ENCODE data around the gene CRYBB3. TPM values are rescaled to one million over a fixed set of nuclear protein-coding genes. Genes with fewer than 3 reads are reported as not detected.

Gene CRYBB3
- total RNA-seq, 4 donors from 2014 or later, result not detected

DNA sequence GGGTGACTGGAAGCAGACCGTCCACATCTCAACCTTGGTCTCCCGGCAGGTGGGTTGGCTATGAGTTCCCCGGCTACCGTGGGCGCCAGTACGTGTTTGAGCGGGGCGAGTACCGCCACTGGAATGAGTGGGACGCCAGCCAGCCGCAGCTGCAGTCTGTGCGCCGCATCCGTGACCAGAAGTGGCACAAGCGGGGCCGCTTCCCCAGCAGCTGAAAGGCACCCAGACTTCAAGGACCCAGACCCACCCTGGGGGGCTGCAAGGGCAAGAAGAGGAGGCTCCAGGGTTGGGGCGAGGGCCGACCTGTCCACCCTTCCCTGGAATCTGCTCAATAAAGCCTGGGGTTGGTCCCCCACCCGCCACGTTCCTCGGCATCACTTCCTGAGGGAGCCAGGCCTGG, 7.3 kb downstream of the CRYBB3 start:
- no peak overlapping the region for H3K4me3 ChIP-seq
- no peaks in the 10 kb centered on the region for H3K9me3 ChIP-seq
- 96% methylated on average over 8 of the region's 21 CpGs for WGBS
- TF ChIP-seq POLR2AphosphoS5 (IDR thresholded peaks at IDR 0.05), result no peak
- TF ChIP-seq EP300 (IDR thresholded peaks at IDR 0.05), result no peak
- peaks cover 0 to 4% (median 0%) of the 10 kb centered on the region in 4 donors for H3K36me3 ChIP-seq
- no peaks in the 10 kb centered on the region for H3K27me3 ChIP-seq
- H3K4me1 ChIP-seq, result no peaks in the 10 kb centered on the region
- DNase-seq (ENCODE audit: extremely low spot score), result no peak
- no peak overlapping the region for H3K27ac ChIP-seq (replicated peaks in 1 of 4)
- intact Hi-C loops (cut with DNase I), result no loop called here

DNA sequence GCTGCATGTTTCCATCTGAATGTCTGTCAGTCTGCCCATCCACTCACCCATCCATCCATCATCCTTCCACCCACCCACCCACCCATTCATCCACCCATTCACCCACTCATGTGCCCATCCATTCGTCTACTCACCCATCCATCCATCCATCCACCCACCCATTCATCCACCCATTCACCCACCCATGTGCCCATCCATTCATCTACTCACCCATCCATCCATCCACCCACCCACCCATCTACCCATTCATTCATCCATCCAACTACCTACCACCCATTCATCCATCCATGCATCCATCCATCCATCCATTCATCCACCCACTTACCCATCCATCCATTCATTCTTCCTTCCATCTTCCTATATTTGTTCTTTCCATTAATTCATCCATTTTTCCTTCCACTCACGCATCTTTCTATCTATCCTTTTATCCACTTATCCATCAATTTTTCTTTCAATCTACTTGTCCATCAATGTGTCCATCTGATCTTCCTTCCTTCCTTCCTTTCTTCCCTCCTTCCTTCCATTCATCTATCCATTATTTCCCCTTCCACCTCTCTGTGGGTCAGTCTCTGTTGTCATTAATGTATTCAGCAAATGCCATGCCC, 8.0 kb downstream of the CRYBB3 start:
- Histone ChIP-seq H3K36me3 (peaks cover 0 to 4% (median 0%) of the 10 kb centered on the region in 4 donors), H3K9me3 (no peaks in the 10 kb centered on the region), H3K27ac (replicated peaks in 1 of 4) (no peak overlapping the region), H3K27me3 (no peaks in the 10 kb centered on the region), H3K4me3 (no peak overlapping the region), H3K4me1 (no peaks in the 10 kb centered on the region)
- TF ChIP-seq EP300 (IDR thresholded peaks at IDR 0.05), result no peak
- TF ChIP-seq, protein P1, sequence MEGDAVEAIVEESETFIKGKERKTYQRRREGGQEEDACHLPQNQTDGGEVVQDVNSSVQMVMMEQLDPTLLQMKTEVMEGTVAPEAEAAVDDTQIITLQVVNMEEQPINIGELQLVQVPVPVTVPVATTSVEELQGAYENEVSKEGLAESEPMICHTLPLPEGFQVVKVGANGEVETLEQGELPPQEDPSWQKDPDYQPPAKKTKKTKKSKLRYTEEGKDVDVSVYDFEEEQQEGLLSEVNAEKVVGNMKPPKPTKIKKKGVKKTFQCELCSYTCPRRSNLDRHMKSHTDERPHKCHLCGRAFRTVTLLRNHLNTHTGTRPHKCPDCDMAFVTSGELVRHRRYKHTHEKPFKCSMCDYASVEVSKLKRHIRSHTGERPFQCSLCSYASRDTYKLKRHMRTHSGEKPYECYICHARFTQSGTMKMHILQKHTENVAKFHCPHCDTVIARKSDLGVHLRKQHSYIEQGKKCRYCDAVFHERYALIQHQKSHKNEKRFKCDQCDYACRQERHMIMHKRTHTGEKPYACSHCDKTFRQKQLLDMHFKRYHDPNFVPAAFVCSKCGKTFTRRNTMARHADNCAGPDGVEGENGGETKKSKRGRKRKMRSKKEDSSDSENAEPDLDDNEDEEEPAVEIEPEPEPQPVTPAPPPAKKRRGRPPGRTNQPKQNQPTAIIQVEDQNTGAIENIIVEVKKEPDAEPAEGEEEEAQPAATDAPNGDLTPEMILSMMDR (IDR thresholded peaks at IDR 0.05), result no peak
- no peak for TF ChIP-seq POLR2A (IDR thresholded peaks at IDR 0.05; ENCODE audit: low read depth)
- no peak for TF ChIP-seq POLR2AphosphoS5 (IDR thresholded peaks at IDR 0.05)
- WGBS, result 88% methylated on average over 1 of the region's 2 CpGs
- intact Hi-C loops (cut with DNase I), result no loop called here
- DNase-seq (ENCODE audit: extremely low spot score), result no peak

DNA sequence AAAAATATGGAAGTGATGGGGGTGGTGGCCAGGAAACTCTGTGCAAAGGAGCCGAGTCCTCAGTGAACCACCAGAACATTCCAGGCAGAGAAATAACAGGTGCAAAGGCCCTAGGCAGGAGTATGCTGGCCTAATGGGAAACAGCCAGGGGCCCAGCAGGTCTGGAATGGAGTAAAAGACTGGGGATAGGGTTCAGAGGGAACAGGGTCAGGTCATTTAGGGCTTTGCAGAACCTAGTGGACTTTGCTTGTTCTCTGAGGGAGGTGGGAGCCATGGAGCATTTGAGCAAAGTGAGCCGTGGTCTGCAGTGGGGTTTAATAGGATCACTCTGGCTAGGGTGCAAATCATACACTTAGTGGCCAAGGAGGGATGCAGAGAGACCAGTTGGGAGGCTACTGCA, 8.7 kb downstream of the CRYBB3 start:
- TF ChIP-seq, protein P1 (IDR thresholded peaks at IDR 0.05), result no peak
- TF ChIP-seq POLR2AphosphoS5 (IDR thresholded peaks at IDR 0.05) (no peak), EP300 (IDR thresholded peaks at IDR 0.05) (no peak), POLR2A (IDR thresholded peaks at IDR 0.05; ENCODE audit: low read depth) (no peak)
- intact Hi-C loops (cut with DNase I), result no loop called here
- WGBS, result 96% methylated on average over 2 of the region's 2 CpGs

DNA sequence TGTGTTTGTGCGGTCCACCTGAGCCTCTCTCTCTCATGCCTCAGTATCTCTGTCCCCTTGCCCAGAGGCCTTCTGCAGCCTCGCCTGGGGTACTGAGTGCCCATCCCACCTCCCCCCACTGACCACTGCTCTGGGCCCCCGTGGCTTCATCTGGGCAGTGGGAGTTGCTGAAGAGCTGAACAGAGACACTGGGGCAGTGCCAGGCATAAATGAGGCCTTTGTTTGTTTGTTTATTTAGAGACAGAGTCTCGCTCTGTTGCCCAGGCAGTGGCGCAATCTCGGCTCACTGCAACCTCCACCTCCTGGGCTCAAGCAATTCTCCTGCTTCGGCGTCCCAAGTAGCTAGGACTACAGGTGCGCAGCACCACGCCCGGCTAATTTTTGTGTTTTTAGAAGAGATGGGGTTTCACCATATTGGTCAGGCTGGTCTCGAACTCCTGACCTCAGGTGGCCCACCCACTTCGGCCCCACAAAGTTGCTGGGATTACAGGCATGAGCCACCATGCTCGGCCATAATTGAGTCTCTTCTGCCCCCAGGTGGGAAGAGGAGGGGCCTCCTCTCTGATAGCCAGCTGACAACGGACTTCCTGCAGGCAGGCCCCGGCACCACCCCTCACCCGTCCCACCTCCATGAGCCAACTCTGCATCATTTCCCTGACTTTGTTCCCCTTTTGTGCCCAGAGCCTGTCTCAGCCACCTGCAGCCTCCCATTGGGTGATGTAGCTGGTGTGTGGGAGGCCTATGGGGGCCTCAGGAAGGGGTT, 9.3 kb downstream of the CRYBB3 start:
- TF ChIP-seq, protein P1 (IDR thresholded peaks at IDR 0.05), result no peak
- TF ChIP-seq POLR2A (IDR thresholded peaks at IDR 0.05; ENCODE audit: low read depth) (no peak), EP300 (IDR thresholded peaks at IDR 0.05) (no peak), POLR2AphosphoS5 (IDR thresholded peaks at IDR 0.05) (no peak)
- 84% methylated on average over 12 of the region's 17 CpGs for whole genome bisulfite sequencing
- DNase-seq (ENCODE audit: extremely low spot score), result no peak

More for the DNA sequence above, 8.7 kb downstream of the CRYBB3 start:
- no peaks in the 10 kb centered on the region for H3K4me1 ChIP-seq
- H3K4me3 ChIP-seq, result no peak overlapping the region
- peaks cover 0 to 4% (median 0%) of the 10 kb centered on the region in 4 donors for H3K36me3 ChIP-seq
- peaks cover 0 to 4% (median 2%) of the 10 kb centered on the region in 4 donors for H3K9me3 ChIP-seq
- H3K27me3 ChIP-seq, result no peaks in the 10 kb centered on the region
- no peak for DNase-seq (ENCODE audit: extremely low spot score)
- H3K27ac ChIP-seq (replicated peaks in 1 of 4), result no peak overlapping the region

DNA sequence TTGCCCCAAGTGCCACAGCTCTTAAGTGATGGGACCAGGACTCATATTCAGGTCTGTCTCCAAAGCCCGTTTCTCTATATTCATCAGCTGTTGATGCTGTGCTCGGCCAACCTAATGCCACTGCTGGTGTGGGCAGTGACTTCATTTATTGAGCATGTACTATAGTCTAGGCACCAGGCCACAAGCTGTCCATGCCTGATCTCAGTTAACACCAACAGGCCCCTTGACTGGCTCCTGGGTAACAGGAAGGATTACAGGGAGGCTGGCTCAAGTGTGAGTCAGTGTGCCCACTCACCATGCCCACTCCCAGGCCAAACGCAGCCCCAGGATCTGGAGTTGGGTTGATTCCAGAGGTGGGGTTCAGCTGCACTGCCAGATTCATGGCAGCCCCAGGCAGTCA, 11.1 kb downstream of the CRYBB3 start:
- intact Hi-C loops (cut with DNase I), result no loop called here
- H3K36me3 ChIP-seq, result no peaks in the 10 kb centered on the region
- TF ChIP-seq POLR2A (IDR thresholded peaks at IDR 0.05; ENCODE audit: low read depth) (no peak), POLR2AphosphoS5 (IDR thresholded peaks at IDR 0.05) (no peak), EP300 (IDR thresholded peaks at IDR 0.05) (no peak)
- TF ChIP-seq, protein P1 (IDR thresholded peaks at IDR 0.05), result no peak

More for the DNA sequence above, 9.3 kb downstream of the CRYBB3 start:
- intact Hi-C loops (cut with DNase I), result no loop called here
- H3K27ac ChIP-seq (replicated peaks in 1 of 4), result no peak overlapping the region
- no peaks in the 10 kb centered on the region for H3K27me3 ChIP-seq
- H3K36me3 ChIP-seq, result no peaks in the 10 kb centered on the region
- H3K9me3 ChIP-seq, result peaks cover 0 to 7% (median 3%) of the 10 kb centered on the region in 4 donors
- H3K4me3 ChIP-seq, result no peak overlapping the region
- H3K4me1 ChIP-seq, result no peaks in the 10 kb centered on the region

More for the DNA sequence above, 11.1 kb downstream of the CRYBB3 start:
- no peak for DNase-seq (ENCODE audit: extremely low spot score)
- Histone ChIP-seq H3K4me3 (no peak overlapping the region), H3K9me3 (peaks cover 0 to 7% (median 3%) of the 10 kb centered on the region in 4 donors), H3K4me1 (no peaks in the 10 kb centered on the region), H3K27me3 (no peaks in the 10 kb centered on the region), H3K27ac (replicated peaks in 1 of 4) (no peak overlapping the region)
- 94% methylated on average over 2 of the region's 3 CpGs for WGBS

Measured in esophagus muscularis mucosa (tissue), 4 donors.